A673 (cell line): ENCODE data around the gene SPINT4.

ENCODE experiments used
- CTCF ChIP-seq: fragments of 300-800, 200-600 bp; sonication (generic); conservative IDR thresholded peaks from 2 replicates; pipeline ENCODE4 v1.5.1; 2017; ENCODE audit warnings: low read depth, mild to moderate bottlenecking, antibody characterized with exemption, low read length, moderate library complexity, mixed read lengths
- EZH2 ChIP-seq: fragments of 200-600 bp; sonication (generic); IDR thresholded peaks from 2 replicates; pipeline ENCODE4 v1.6.1; 2017; ENCODE audit warnings: borderline replicate concordance, low read depth, mild to moderate bottlenecking, mixed read lengths, antibody characterized with exemption, low read length; ENCODE audit not compliant: poor library complexity, severe bottlenecking

- TF ChIP-seq CTCF (no peak), EZH2 (no peak)
Measured at GRCh38 chr20:45732199-45732598, 10.1 kb downstream of the SPINT4 start.
